HEK293 (cell line): ENCODE data around the gene FHAD1.

ENCODE experiments used
- CTCF ChIA-PET: fragments of 350-600 bp; formaldehyde crosslinking; extraction: SDS; loops from one replicate; lab custom pipeline; 2021; ENCODE audit warnings: antibody characterized with exemption; lab: Yijun Ruan, JAX
- POLR2A ChIA-PET: fragments of 300-600 bp; formaldehyde crosslinking; extraction: SDS; loops from one replicate; lab custom pipeline; 2020; ENCODE audit warnings: antibody characterized with exemption, inconsistent platforms; lab: Yijun Ruan, JAX
- H3K27ac ChIP-seq: fragments of 200-500 bp; sonication (Bioruptor generic); 2 replicates; pipeline ENCODE4 v1.5.1; 2014; ENCODE audit warnings: low read depth, low read length, control low read depth, inconsistent platforms; ENCODE audit errors: extremely low read depth
- H3K36me3 ChIP-seq, 2 experiments: fragments of 200-500 bp in 1 of 2; sonication (Bioruptor generic) in 1 of 2; 1 replicate in 1 of 2; 2 replicates in 1 of 2; pipeline ENCODE4 v1.5.1; 2014 to 2017; ENCODE audit warnings: inconsistent platforms in 2 of 2, low read length in 2 of 2; ENCODE audit not compliant: control insufficient read depth in 2 of 2, insufficient read depth in 1 of 2
- H3K4me1 ChIP-seq: fragments of 200-500 bp; sonication (Bioruptor generic); 2 replicates; pipeline ENCODE4 v1.5.1; 2014; ENCODE audit warnings: mild to moderate bottlenecking, low read length, inconsistent platforms; ENCODE audit not compliant: control insufficient read depth, insufficient read depth
- H3K4me3 ChIP-seq: 2 replicates; pipeline ENCODE4 v1.5.1; 2011; ENCODE audit warnings: low read depth, mild to moderate bottlenecking, control low read depth, low read length, moderate library complexity
- H3K9me3 ChIP-seq: fragments of 200-500 bp; sonication (Bioruptor generic); 2 replicates; pipeline ENCODE4 v1.5.1; 2014; ENCODE audit warnings: low read depth, low read length, inconsistent platforms; ENCODE audit not compliant: control insufficient read depth, insufficient read depth
- BCL11B ChIP-seq: fragments of 450-650 bp; formaldehyde crosslinking; IDR thresholded peaks from 2 replicates; pipeline ENCODE4 v1.5.1; 2016; ENCODE audit warnings: low read depth, missing biosample characterization, missing genetic modification characterization
- EGR2 ChIP-seq: fragments of 450-650 bp; formaldehyde crosslinking; IDR thresholded peaks from 2 replicates; pipeline ENCODE4 v1.5.1; 2016; ENCODE audit warnings: low read depth, missing biosample characterization, missing genetic modification characterization
- KLF10 ChIP-seq: fragments of 450-650 bp; IDR thresholded peaks from 2 replicates; pipeline ENCODE4 v1.5.1; 2018; ENCODE audit warnings: missing biosample characterization, mild to moderate bottlenecking, missing genetic modification characterization
- TRIM28 ChIP-seq: IDR thresholded peaks from 2 replicates; pipeline ENCODE4 v1.6.1; 2011; ENCODE audit warnings: low read length, control low read depth, borderline replicate concordance
- ZBTB1 ChIP-seq: fragments of 450-650 bp; formaldehyde crosslinking; IDR thresholded peaks from 2 replicates; pipeline ENCODE4 v1.5.1; 2016; ENCODE audit warnings: missing biosample characterization, missing genetic modification characterization
- ZFHX2 ChIP-seq: fragments of 450-650 bp; formaldehyde crosslinking; conservative IDR thresholded peaks from 2 replicates; pipeline ENCODE4 v1.5.1; 2016; ENCODE audit warnings: missing biosample characterization, missing genetic modification characterization
- ZIC2 ChIP-seq: fragments of 450-650 bp; formaldehyde crosslinking; IDR thresholded peaks from 2 replicates; pipeline ENCODE4 v1.5.1; 2016; ENCODE audit warnings: missing biosample characterization, missing genetic modification characterization
- ZNF10 ChIP-seq: fragments of 450-650 bp; formaldehyde crosslinking; IDR thresholded peaks from 2 replicates; pipeline ENCODE4 v1.5.1; 2017; ENCODE audit warnings: missing biosample characterization, missing genetic modification characterization
- ZNF121 ChIP-seq: fragments of 450-650 bp; formaldehyde crosslinking; IDR thresholded peaks from 2 replicates; pipeline ENCODE4 v1.5.1; 2016; ENCODE audit warnings: missing biosample characterization, missing genetic modification characterization
- ZNF174 ChIP-seq: fragments of 450-650 bp; formaldehyde crosslinking; IDR thresholded peaks from 2 replicates; pipeline ENCODE4 v1.5.0; 2017; ENCODE audit warnings: missing biosample characterization, mild to moderate bottlenecking, missing genetic modification characterization
- ZNF433 ChIP-seq: fragments of 450-650 bp; formaldehyde crosslinking; IDR thresholded peaks from 2 replicates; pipeline ENCODE4 v1.5.1; 2016; ENCODE audit warnings: missing biosample characterization, missing genetic modification characterization, low read depth
- ZNF561 ChIP-seq: fragments of 450-650 bp; IDR thresholded peaks from 2 replicates; pipeline ENCODE4 v1.5.1; 2018; ENCODE audit warnings: missing biosample characterization, missing genetic modification characterization, borderline replicate concordance
- ZNF585B ChIP-seq: fragments of 450-650 bp; formaldehyde crosslinking; IDR thresholded peaks from 2 replicates; pipeline ENCODE4 v1.5.1; 2016; ENCODE audit warnings: missing biosample characterization, missing genetic modification characterization
- ZNF621 ChIP-seq: fragments of 450-650 bp; formaldehyde crosslinking; IDR thresholded peaks from 2 replicates; pipeline ENCODE4 v1.5.1; 2017; ENCODE audit warnings: missing biosample characterization, missing genetic modification characterization
- ZNF645 ChIP-seq: fragments of 450-650 bp; formaldehyde crosslinking; IDR thresholded peaks from 2 replicates; pipeline ENCODE4; 2016; ENCODE audit warnings: missing biosample characterization, missing genetic modification characterization
- ZSCAN23 ChIP-seq: fragments of 450-650 bp; formaldehyde crosslinking; IDR thresholded peaks from 2 replicates; pipeline ENCODE4 v1.5.1; 2016; ENCODE audit warnings: missing biosample characterization, missing genetic modification characterization
- TF ChIP-seq, protein P1 (sequence below): fragments of 450-650 bp; formaldehyde crosslinking; IDR thresholded peaks from 2 replicates; pipeline ENCODE4 v1.5.1; 2017; ENCODE audit warnings: missing biosample characterization, mild to moderate bottlenecking, missing genetic modification characterization, moderate library complexity
- TF ChIP-seq, protein P2 (sequence below): fragments of 450-650 bp; formaldehyde crosslinking; IDR thresholded peaks from 2 replicates; pipeline ENCODE4 v1.5.1; 2016; ENCODE audit warnings: missing biosample characterization, missing genetic modification characterization

FHAD1 gene

GRCh38 chr1:15435239-15436077 is 188.4 kb downstream of the FHAD1 start (continued):
- TF ChIP-seq ZNF645 (tag by site-specific recombination) (no peak), ZSCAN23 (tag by site-specific recombination) (no peak), BCL11B (tag by site-specific recombination) (no peak)

- H3K36me3 ChIP-seq: no peaks in the 10 kb centered on the region
- H3K4me1 ChIP-seq: no peaks in the 10 kb centered on the region
- H3K9me3 ChIP-seq: no peaks in the 10 kb centered on the region
- POLR2A ChIA-PET: no interaction called here
- TF ChIP-seq EGR2 (tag by site-specific recombination): no peak
- peak; percentile 41; the same call in 1 of the 2 replicates for TF ChIP-seq ZIC2 (tag by site-specific recombination)
- no peak overlapping the region for H3K27ac ChIP-seq
- H3K4me3 ChIP-seq: no peak overlapping the region
- CTCF ChIA-PET: interaction anchor here (0.6 kb wide), 1 partner anchor 113 kb away, joined by 3 read pairs; no protein-coding TSS in a partner anchor
Observed at GRCh38 chr1:15436881-15437442, 189.9 kb downstream of the FHAD1 start.

DNA sequence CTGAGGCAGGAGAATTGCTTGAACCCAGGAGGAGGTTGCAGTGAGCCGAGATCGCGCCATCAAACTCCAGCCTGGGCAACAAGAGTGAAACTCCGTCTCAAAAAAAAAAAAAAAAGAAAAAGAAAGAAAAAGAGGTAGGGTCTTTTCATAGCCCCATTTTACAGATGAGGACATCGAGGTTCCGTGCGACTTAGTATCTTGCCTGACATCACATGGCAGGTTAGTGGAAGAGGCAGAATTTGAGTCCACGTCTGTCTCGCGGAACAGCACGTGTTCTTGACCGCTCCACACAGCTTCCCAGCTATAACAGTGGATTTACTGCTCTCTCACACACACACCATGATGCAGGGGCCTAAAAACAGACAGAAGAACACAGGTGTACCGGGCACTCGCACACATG is 192.3 kb downstream of the FHAD1 start:
- POLR2A ChIA-PET: no interaction called here
- no peaks in the 10 kb centered on the region for H3K4me1 ChIP-seq
- TF ChIP-seq ZFHX2 (tag by site-specific recombination) (no peak), ZNF561 (no peak), ZNF10 (no peak), ZNF585B (tag by site-specific recombination) (no peak), ZBTB1 (no peak)
- CTCF ChIA-PET: no interaction called here
- no peak overlapping the region for H3K27ac ChIP-seq
- no peak overlapping the region for H3K4me3 ChIP-seq
- H3K9me3 ChIP-seq: no peaks in the 10 kb centered on the region
- no peaks in the 10 kb centered on the region for H3K36me3 ChIP-seq

DNA sequence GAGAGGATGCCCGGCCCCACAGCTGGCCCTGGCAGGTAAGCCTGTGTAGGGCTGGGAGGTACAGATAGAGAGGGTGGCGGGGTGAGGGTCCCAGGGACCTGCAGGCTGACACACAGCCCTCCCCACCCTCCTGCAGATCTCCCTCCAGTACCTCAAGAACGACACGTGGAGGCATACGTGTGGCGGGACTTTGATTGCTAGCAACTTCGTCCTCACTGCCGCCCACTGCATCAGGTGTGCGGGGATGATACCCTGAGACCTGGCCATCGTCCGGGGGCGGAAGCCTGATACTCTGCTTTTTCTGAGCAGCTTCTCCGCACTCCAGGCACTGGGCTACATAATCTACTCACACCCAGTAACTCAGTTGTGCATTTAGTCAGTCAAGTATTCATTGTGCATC is 193.3 kb downstream of the FHAD1 start:
- Histone ChIP-seq H3K4me1 (no peaks in the 10 kb centered on the region), H3K9me3 (no peaks in the 10 kb centered on the region), H3K4me3 (no peak overlapping the region), H3K27ac (no peak overlapping the region), H3K36me3 (no peaks in the 10 kb centered on the region)
- CTCF ChIA-PET: no interaction called here
- POLR2A ChIA-PET: interaction anchor here (0.6 kb wide), 1 partner anchor 57 kb away, joined by 3 read pairs; no protein-coding TSS in a partner anchor
- TF ChIP-seq ZNF621 (tag by site-specific recombination) (no peak), TRIM28 (no peak), ZIC2 (tag by site-specific recombination) (no peak), ZNF121 (tag by site-specific recombination) (no peak), KLF10 (no peak), ZNF174 (no peak), ZNF433 (no peak)
- TF ChIP-seq, protein P1, sequence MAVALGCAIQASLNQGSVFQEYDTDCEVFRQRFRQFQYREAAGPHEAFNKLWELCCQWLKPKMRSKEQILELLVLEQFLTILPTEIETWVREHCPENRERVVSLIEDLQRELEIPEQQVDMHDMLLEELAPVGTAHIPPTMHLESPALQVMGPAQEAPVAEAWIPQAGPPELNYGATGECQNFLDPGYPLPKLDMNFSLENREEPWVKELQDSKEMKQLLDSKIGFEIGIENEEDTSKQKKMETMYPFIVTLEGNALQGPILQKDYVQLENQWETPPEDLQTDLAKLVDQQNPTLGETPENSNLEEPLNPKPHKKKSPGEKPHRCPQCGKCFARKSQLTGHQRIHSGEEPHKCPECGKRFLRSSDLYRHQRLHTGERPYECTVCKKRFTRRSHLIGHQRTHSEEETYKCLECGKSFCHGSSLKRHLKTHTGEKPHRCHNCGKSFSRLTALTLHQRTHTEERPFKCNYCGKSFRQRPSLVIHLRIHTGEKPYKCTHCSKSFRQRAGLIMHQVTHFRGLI (tag by site-specific recombination): no peak
- TF ChIP-seq, protein P2, sequence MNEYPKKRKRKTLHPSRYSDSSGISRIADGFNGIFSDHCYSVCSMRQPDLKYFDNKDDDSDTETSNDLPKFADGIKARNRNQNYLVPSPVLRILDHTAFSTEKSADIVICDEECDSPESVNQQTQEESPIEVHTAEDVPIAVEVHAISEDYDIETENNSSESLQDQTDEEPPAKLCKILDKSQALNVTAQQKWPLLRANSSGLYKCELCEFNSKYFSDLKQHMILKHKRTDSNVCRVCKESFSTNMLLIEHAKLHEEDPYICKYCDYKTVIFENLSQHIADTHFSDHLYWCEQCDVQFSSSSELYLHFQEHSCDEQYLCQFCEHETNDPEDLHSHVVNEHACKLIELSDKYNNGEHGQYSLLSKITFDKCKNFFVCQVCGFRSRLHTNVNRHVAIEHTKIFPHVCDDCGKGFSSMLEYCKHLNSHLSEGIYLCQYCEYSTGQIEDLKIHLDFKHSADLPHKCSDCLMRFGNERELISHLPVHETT (tag by site-specific recombination): no peak
